Astrocyte (in vitro differentiated cells and primary cell): ENCODE data around the gene B4GALNT1. TPM values are rescaled to one million over a fixed set of nuclear protein-coding genes. Genes with fewer than 3 reads are reported as not detected.

Experiments
- DNase-seq: peaks from one replicate; pipeline ENCODE4 v3.0.0-alpha.2; 2010; ENCODE audit warnings: low read depth
- FAIRE-seq: peaks from 2 replicates; lab custom pipeline; 2011; peaks lifted over from hg19 to GRCh38; lab: Jason Lieb, UNC
- H2AFZ ChIP-seq: 2 replicates; pipeline ENCODE4 v1.6.0; 2012; ENCODE audit warnings: low read depth, low read length, inconsistent platforms
- H3K27ac ChIP-seq: 2 replicates; pipeline ENCODE4 v1.5.1; 2011; ENCODE audit warnings: low read depth, low read length, inconsistent platforms
- H3K27me3 ChIP-seq: 2 replicates; pipeline ENCODE4 v1.6.0; 2011; ENCODE audit warnings: low read length, inconsistent platforms; ENCODE audit not compliant: insufficient read depth
- H3K36me3 ChIP-seq: 2 replicates; pipeline ENCODE4 v1.5.1; 2011; ENCODE audit warnings: low read length, inconsistent platforms; ENCODE audit not compliant: insufficient read depth
- H3K4me1 ChIP-seq: 2 replicates; pipeline ENCODE4 v1.5.1; 2011; ENCODE audit warnings: low read length, inconsistent platforms; ENCODE audit not compliant: insufficient read depth
- H3K4me2 ChIP-seq: 2 replicates; pipeline ENCODE4 v1.6.0; 2012; ENCODE audit warnings: low read length, inconsistent platforms
- H3K4me3 ChIP-seq: 2 replicates; pipeline ENCODE4 v1.5.1; 2011; ENCODE audit warnings: low read depth, mild to moderate bottlenecking, low read length, inconsistent platforms; ENCODE audit not compliant: insufficient read depth
- H3K79me2 ChIP-seq: 2 replicates; pipeline ENCODE4 v1.6.0; 2012; ENCODE audit warnings: mild to moderate bottlenecking, low read length, inconsistent platforms; ENCODE audit not compliant: insufficient read depth
- H3K9ac ChIP-seq: 2 replicates; pipeline ENCODE4 v1.6.0; 2012; ENCODE audit warnings: mild to moderate bottlenecking, low read length, inconsistent platforms
- H3K9me3 ChIP-seq: 2 replicates; pipeline ENCODE4 v1.5.1; 2012; ENCODE audit warnings: low read depth, mild to moderate bottlenecking, low read length, inconsistent platforms; ENCODE audit not compliant: insufficient read depth
- H4K20me1 ChIP-seq: 2 replicates; pipeline ENCODE4 v1.6.0; 2012; ENCODE audit warnings: low read length, inconsistent platforms; ENCODE audit not compliant: insufficient read depth
- H3K27ac Mint-ChIP-seq: one replicate; pipeline ENCODE4 v1.8.0; 2021; ENCODE audit warnings: mild to moderate bottlenecking, mixed read lengths; ENCODE audit not compliant: unreplicated experiment
- H3K27me3 Mint-ChIP-seq: one replicate; pipeline ENCODE4 v1.8.0; 2021; ENCODE audit warnings: low read depth, mixed read lengths; ENCODE audit not compliant: unreplicated experiment
- H3K36me3 Mint-ChIP-seq: one replicate; pipeline ENCODE4 v1.8.0; 2021; ENCODE audit warnings: low read depth, mixed read lengths; ENCODE audit not compliant: unreplicated experiment
- H3K4me1 Mint-ChIP-seq: one replicate; pipeline ENCODE4 v1.8.0; 2021; ENCODE audit warnings: low read depth, mixed read lengths; ENCODE audit not compliant: unreplicated experiment
- H3K4me3 Mint-ChIP-seq: one replicate; pipeline ENCODE4 v1.8.0; 2021; ENCODE audit warnings: mild to moderate bottlenecking, moderate library complexity, mixed read lengths; ENCODE audit not compliant: unreplicated experiment
- H3K9me3 Mint-ChIP-seq: one replicate; pipeline ENCODE4 v1.8.0; 2021; ENCODE audit warnings: mild to moderate bottlenecking, mixed read lengths; ENCODE audit not compliant: unreplicated experiment
- CTCF ChIP-seq: IDR thresholded peaks from 2 replicates; pipeline ENCODE4 v1.5.1; 2011; ENCODE audit warnings: low read depth, mild to moderate bottlenecking, inconsistent platforms, low read length, moderate library complexity; ENCODE audit not compliant: insufficient read depth
- EZH2 ChIP-seq: IDR thresholded peaks from 2 replicates; pipeline ENCODE4 v1.6.1; 2012; ENCODE audit warnings: mild to moderate bottlenecking, low read length, inconsistent platforms; ENCODE audit not compliant: insufficient read depth
- total RNA-seq: library from RNA; stranded (reverse); gene quantifications from 2 replicates; pipeline ENCODE4 v1.2.1, GENCODE V29; 2021

The B4GALNT1 gene
- total RNA-seq, 1 donor from 2014 or later: 2.5 TPM

GRCh38 chr12:57628280-57629191, 4.5 kb downstream of the B4GALNT1 start:
- no peak overlapping the region for H3K27ac Mint-ChIP-seq
- Histone ChIP-seq H3K9me3 (no peaks in the 10 kb centered on the region), H3K4me2 (no peak overlapping the region), H3K4me3 (no peak overlapping the region), H2AFZ (no peak overlapping the region), H4K20me1 (no peaks in the 10 kb centered on the region), H3K27ac (no peak overlapping the region), H3K4me1 (peaks cover 5% of the 10 kb centered on the region), H3K27me3 (peaks cover 65% of the 10 kb centered on the region), H3K9ac (no peak overlapping the region), H3K36me3 (no peaks in the 10 kb centered on the region), H3K79me2 (no peaks in the 10 kb centered on the region)
- H3K27me3 Mint-ChIP-seq: peaks cover 80% of the 10 kb centered on the region
- peaks cover 19% of the 10 kb centered on the region for H3K36me3 Mint-ChIP-seq
- no peak for TF ChIP-seq EZH2
- TF ChIP-seq CTCF: no peak
- FAIRE-seq (no peak), DNase-seq (no peak)
- peaks cover 6% of the 10 kb centered on the region for H3K9me3 Mint-ChIP-seq
- no peaks in the 10 kb centered on the region for H3K4me1 Mint-ChIP-seq
- no peak overlapping the region for H3K4me3 Mint-ChIP-seq

- Histone ChIP-seq H3K9ac (no peak overlapping the region), H3K9me3 (no peaks in the 10 kb centered on the region)
- DNase-seq: no peak
Measured at GRCh38 chr12:57627501-57628279, 5.3 kb downstream of the B4GALNT1 start.

More at GRCh38 chr12:57627501-57628279, 5.3 kb downstream of the B4GALNT1 start:
- H3K4me1 ChIP-seq: peaks cover 5% of the 10 kb centered on the region
- no peak overlapping the region for H3K4me3 Mint-ChIP-seq
- H3K27ac Mint-ChIP-seq: no peak overlapping the region
- TF ChIP-seq CTCF (no peak), EZH2 (peak; percentile 49)
- peaks cover under 1% of the 10 kb centered on the region for H4K20me1 ChIP-seq
- peak overlapping the region; percentile 19 for H3K4me2 ChIP-seq
- H3K9me3 Mint-ChIP-seq: peaks cover 10% of the 10 kb centered on the region
- H3K27me3 Mint-ChIP-seq: peaks cover 85% of the 10 kb centered on the region
- no peaks in the 10 kb centered on the region for H3K4me1 Mint-ChIP-seq
- H2AFZ ChIP-seq: peak overlapping the region; percentile 18
- FAIRE-seq: no peak
- no peak overlapping the region for H3K4me3 ChIP-seq
- H3K36me3 ChIP-seq: no peaks in the 10 kb centered on the region
- no peak overlapping the region for H3K27ac ChIP-seq
- no peaks in the 10 kb centered on the region for H3K79me2 ChIP-seq
- H3K27me3 ChIP-seq: peaks cover 73% of the 10 kb centered on the region
- H3K36me3 Mint-ChIP-seq: peaks cover 19% of the 10 kb centered on the region
